ENCODE measurements around the gene AMOT.
"Not testable (repeated sequence)": the region's sequence is repeated elsewhere in the genome, so short reads cannot be mapped to it uniquely, and the experiment has no call there.

AMOT gene, protein sequence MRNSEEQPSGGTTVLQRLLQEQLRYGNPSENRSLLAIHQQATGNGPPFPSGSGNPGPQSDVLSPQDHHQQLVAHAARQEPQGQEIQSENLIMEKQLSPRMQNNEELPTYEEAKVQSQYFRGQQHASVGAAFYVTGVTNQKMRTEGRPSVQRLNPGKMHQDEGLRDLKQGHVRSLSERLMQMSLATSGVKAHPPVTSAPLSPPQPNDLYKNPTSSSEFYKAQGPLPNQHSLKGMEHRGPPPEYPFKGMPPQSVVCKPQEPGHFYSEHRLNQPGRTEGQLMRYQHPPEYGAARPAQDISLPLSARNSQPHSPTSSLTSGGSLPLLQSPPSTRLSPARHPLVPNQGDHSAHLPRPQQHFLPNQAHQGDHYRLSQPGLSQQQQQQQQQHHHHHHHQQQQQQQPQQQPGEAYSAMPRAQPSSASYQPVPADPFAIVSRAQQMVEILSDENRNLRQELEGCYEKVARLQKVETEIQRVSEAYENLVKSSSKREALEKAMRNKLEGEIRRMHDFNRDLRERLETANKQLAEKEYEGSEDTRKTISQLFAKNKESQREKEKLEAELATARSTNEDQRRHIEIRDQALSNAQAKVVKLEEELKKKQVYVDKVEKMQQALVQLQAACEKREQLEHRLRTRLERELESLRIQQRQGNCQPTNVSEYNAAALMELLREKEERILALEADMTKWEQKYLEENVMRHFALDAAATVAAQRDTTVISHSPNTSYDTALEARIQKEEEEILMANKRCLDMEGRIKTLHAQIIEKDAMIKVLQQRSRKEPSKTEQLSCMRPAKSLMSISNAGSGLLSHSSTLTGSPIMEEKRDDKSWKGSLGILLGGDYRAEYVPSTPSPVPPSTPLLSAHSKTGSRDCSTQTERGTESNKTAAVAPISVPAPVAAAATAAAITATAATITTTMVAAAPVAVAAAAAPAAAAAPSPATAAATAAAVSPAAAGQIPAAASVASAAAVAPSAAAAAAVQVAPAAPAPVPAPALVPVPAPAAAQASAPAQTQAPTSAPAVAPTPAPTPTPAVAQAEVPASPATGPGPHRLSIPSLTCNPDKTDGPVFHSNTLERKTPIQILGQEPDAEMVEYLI

DNA sequence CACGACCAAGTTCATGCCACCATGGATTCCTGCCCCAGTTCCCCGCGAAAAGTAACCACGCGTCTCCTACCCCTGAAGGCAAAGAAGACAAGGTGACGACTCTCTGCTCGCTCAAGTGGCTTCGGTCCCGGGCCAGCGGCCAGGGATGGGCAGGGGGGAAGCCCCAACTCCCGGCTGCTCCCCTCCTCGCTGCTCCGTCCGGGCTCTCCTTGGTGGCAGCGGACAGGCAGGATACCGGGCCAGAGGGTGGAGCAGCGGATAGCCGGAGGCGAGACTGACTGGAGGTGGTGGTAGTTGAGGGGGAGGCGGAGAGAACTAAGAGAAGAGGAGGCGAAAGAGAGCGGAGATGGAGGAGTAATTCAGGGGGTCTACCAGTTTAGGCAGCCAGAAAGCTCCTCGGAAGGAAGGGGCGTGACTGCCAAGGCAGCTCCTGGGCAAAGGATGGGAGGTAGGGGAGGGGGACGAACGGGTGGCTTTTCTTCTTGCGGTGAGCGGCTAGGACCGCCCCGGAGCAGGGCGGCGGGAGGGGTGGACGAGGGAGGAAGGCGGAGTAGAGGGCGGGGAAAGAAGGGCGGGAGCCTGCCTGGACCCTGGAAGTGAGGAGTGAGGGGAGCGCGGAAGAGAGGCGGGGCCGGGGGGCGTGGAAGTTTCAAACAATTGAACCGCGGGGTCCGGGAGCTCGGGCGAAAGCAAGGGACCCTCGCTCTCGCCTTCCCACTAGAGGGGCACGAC, at the start of gene AMOT:
AMOT (minus strand) TSS at position 450 of the 732 bp plus-strand sequence. CDS start 17,705 bp downstream, outside the sequence.
- DNase-seq, result peak; percentile 73

DNA sequence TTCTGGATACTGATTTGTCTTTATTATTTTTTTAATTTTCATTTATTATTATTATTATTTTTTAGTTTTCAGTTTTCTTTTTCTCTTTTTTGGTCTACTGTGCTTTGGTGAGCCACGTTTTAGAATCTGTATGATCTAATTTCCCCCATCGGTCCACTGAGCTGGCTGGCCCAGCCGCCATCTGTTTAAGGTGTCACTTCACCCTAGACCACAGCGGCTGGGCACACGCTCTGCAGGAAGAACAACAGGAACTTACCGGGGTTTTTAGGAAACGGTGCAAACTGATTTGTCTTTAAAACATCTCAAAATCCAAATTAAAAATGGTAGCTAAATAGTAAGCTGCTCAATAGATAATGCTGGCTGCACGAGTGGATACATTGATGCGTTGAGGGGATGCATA, 48.8 kb upstream of the AMOT start:
- DNase-seq, result no peak

DNA sequence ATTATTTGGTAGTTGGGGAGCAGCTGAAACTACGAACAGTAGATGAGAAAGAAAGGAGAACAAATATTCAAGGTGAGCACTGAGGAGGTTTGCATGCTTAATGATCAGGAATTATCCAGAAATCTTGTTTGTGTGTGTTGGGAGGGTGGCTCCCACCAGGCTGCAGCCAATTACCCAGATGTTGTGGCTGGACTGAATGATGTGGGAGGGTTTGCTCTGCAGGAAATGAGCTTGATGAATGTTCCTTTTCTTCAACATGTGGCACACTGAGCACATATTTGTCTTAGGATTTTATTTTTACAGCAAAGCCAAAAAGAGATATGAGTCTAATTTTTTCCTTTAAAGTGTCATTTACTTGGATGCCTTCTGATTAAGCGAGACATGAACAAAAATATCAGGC, 48.3 kb upstream of the AMOT start:
- DNase-seq, result no peak

DNA sequence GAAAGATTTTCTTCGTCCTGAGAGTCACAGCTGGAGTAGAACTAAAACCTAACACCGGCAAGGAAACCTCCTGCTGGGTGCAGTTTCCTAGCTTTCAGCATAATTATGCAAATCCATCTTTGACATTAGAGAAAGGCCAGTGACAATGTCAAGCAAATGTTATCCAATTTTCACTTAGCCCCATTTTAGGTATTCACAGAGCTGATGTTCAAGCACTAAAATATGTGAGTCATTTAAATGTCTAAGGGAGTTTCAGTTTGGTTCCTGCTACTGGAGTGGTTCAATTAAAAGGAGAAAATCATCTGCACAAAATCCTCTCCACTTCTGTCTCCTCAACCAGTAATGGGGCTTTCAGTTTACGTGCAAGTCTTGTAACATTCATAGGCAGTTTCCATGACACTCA, 37.1 kb upstream of the AMOT start:
- DNase-seq, result no peak

DNA sequence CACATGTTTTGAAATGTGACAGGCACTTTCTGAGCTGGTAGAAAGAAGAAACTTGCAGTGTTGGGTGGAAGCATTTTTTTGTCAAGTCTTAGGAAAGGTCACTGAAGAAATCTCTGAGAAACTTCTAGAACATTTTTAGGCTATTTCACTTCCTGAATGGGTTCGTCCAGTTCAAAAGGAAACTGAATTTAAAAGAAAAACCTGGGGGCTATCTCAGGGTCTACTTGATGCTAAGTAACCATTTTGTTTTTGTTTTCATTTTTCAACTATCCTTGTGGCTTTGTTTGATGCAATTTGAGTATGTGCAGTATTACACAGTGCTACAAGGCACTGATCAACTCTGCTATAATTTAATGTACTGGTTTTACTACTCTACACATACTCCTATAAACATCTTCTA, 34.0 kb upstream of the AMOT start:
- DNase-seq, result no peak

DNA sequence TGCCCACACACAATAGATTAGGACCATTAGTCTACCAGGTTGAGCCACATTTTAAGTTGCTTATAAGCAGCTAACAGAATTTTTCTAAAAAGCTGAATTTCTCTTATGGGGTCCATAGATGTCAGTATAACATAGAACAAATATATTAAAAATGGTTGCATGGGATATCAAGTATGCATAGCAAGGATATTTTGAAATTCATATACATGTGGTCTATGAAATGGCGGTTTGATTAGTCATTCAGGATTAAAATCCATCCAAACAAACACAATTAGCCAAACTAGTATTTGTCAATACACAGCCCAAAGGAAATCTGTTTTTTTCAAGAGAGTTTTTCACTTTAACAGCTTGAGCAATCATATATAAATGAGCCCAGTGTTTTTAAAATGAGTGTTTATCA, 33.5 kb upstream of the AMOT start:
- DNase-seq, result peak; percentile 20

DNA sequence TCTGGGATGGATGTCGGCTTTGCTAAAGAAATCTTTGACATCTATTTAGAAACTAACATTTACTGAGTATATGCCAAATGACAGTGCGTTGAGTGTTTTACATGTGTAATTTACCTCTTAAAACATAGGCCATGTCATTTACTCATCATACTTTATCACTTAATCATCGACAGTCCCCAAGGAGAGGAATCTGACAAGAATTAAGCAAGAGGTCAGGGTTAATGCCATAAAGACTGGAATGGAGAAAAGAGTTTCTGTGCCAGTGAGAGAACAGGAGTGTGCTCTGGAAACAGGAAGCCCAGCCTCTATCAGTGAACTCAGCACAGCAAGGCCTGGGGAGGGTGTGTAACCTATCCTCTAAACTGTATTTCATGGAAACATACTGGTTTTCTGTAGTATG, 28.0 kb upstream of the AMOT start:
- DNase-seq, result no peak

DNA sequence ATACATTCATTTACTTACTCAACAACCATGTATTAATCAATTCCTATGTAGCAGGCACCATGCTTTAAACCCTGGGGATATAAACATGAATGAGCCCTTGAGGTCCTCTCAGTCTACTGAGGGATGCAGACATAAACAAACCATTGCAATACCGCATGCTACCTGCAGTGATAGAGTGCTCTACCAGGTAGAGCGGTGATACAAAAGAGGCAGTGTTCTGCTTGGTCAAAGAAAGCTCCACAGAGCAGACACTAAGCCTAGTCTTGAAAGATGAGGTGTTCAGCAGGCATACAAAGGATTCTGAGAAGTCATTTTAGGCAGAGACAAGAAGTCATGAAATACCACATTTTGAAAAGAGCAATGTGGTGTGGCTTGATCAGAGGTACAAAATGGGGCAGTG, 26.9 kb upstream of the AMOT start:
- peak; percentile 2 for DNase-seq

DNA sequence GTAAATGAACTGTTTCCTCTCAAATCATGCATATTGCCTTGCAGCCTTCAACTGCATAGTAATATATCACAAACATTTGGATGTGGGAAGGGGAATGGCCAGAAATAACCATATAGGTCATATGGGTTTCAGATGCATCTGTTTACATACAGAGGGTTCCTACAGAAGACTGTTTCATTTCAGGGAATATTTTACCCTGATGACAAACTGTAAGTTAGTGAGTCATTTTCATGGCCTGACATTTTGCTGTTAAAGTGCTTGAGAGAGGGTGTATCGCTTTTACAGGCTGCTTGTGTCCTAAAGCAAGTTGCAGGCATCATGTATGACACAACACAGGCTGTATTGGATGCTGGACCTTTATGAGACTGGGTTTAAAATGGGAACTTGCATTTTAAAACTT, 25.5 kb upstream of the AMOT start:
- no peak for DNase-seq

DNA sequence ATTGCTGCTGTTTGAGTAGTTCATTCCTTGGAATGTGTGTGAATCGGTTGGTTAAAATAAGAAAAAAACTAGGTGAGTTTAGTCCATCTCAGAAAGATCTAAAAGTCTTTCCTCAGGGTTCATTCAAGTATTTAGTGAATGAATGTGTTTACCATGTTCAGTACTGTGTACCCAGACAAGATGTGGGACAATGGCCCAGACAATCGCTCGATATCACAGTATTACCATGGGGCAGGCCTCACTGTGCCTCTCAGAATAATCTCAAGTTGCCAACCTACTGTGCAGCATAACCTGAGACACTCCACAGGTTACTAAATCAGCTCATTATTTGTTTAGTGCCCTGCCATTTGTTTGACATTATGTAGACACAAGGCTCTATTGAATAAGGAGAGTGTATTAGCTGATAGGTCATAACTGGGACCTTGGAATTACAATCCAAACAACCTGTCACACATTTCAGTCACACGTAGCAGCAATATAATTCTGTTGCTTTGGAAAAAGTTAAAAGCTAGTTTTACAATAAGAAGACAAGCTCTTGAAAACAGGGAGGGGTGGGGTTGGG, 24.9 kb upstream of the AMOT start:
- no peak for DNase-seq

DNA sequence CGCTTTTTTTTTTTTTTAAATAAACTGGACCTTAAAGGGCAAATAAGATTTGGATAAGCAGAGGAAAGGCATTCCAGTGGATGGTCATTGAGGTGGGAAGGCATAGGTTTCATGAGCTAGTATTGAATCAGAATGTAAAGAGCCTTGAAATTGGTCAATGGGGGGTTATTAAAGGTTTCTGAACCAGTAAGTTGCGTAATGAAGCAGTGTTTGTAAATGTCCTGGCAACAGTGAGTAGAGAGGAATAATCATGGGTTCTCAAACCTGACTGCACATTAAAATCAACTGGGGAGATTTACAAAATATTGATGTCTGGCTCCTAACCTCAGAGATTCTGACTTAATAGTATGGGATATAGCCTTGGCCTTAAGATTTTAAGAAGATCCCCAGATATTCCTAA, 23.2 kb upstream of the AMOT start:
- no peak for DNase-seq

DNA sequence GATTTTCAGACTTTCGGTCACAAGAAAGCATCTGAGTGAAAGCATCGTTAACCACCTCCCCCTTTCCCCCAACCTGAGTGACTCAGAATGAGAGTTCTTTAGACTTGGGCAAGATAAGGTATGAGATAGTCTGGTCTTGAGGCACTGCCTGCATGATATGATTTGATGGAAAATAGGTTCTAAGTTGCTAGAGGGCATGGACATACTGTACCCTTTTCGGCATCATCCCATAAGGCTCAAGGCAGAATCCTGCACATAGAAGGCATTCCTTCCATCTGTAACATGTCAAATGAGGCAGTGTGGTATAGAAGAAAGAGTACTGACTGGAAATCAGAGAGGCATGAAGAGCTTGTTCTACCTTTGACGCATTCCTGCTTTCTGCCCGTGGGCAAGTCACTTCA, 16.8 kb upstream of the AMOT start:
- no peak for DNase-seq

DNA sequence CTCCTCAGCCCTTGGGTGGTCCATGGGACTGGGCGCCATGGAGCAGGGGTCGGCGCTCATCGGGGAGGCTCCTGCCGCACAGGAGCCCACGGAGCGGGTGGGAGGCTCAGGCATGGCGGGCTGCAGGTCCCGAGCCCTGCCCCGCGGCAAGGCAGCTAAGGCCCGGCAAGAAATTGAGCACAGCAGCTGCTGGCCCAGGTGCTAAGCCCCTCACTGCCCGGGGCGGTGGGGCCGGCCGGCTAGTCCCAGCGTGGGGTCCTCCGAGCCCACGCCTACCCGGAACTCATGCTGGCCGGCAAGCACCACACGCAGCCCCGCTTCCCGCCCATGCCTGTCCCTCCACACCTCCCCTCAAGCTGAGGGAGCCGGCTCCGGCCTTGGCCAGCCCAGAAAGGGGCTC, 14.3 kb upstream of the AMOT start:
- not testable (repeated sequence) for DNase-seq

DNA sequence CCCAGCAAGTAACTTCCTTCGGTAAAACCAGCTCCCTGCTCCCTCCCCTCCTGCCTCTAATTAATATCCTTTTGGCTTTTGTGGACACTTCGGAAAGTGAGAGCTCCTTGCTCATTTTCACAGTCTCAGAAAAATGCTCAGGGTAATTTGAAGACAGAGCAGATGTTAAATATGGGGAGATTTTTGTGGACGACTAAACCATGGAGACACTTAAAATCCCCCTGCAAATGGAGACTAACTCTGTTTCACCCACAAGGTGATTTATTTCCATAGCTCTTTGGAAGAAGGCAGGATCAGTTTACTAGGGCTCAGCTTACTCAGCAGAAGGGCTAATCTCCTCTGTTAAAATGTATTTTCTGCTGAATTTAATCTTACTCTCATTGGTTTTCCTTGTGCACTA, 12.2 kb upstream of the AMOT start:
- DNase-seq, result peak; percentile 67

DNA sequence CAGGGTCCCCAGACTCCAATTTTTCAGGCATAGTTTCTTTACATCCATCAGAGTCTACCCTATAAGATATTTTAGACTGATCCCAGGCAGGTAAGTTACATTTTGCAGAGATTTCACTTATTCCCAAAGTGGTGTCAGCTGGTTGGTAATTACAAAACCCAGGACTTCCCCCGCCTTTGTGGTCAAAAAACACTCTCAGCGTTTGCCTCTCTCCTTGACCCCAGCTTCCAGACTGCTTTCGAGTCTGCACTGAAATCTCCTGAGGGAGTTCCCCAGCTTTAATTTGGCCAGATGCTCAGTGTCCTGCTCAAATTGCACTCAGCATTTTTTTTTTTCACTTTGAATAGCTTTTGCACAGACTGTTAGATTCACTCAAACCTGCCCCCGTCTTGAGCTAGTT, 11.2 kb upstream of the AMOT start:
- DNase-seq, result peak; percentile 78

DNA sequence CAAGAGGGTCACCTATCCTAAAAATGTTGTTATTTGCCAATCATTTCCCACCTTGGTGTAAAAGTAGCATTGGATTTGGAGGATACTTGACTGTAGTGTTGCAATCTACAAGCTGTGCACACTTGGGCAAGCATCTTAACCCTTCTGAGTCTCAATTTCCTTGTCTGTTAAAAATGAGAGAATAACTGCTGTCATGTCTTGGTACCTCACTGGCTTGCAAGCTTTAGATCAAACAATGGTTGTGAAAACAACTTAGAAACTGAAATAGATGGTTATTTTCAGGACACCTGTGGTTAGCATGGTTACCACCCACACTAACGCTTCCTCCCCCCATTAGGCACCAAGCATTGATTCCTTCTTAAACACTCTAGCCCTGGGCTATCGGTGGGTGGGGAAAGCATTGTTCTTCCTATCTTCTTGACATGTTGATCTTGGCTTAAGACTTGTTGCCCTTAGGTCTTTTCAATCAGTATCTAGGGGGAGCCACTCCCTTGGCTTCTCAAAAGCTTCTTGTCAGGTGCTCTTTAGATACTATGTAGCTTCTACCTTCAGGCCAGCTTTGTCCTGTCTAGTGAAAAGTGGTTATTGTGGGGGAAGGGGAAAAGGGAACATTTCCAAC, 10.6 kb upstream of the AMOT start:
- no peak for DNase-seq

DNA sequence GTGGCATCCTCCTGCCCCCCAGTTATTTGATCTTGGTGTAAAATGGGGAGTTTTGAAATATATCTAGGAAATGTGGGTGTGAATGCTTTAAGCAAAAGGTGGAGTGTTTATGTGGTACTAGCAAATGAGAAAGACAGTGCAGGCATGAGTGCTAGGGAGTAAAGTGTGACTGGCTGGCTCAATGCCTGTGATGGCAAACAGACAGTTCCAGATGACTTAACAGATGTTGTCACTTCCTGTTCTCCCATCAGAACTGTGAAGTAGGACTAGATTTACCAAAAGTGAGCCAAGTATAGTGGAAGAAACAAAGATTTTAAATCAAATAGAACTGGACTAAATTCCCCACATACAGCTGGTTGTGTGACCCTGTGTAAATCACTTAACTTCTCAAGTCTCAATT, 8.4 kb upstream of the AMOT start:
- peak; percentile 16 for DNase-seq

DNA sequence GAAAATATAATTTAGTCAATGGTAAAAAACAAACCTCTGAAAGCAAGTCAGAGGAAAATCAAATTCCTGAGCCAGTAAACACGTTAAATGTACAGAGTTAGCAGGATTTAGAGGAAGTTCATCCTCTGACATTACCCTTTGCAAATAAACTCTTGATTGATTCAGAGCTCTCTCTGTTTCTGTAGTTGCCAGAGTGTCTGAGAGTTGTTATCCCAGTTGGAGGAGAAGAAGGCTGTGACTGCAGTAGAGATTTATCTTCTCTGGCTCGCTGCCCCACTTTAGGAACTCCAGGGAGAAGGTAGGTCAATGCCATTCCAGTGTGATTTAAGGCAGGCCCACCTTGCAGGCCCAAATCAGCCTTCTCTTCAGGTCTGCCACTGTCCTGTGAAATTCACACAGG, 6.2 kb upstream of the AMOT start:
- no peak for DNase-seq

DNA sequence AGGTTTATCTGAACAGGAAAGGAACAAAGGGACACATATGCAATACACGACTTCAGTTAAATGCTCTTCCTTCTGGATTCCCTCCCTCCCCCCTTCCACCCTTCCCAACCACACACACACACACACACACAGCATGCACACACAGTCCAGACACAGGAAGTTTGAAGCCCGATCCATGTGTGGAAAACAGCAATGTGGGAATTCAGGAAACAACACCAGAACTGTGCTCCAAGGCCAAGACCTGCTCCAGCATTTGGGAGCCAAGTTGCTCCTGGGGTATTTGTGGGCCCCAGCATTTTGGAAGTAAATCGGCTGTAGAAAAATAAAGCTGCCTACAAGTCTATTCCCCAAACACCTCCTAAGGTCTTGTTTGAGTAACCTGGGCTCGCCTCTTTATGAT, 5.6 kb upstream of the AMOT start:
- no peak for DNase-seq

DNA sequence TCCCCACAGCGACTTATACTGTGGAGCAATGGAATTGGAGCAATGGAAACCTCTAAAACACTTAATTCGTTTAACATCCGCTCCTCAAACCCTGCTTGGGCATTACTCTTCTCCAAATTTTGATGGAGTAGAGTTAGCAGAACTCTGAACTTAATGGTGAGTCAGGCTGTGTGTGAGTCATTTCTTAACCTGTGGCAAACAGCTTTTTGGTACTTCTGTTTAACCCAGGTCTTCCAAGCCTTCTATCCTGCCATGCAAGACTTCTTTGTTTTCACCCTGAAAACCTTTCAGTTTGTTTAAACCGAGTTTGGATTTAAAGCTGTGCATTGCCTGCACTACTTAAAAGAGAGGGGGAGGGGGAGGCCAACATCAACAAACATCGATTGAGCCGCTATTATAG, 3.6 kb upstream of the AMOT start:
- DNase-seq, result no peak

DNA sequence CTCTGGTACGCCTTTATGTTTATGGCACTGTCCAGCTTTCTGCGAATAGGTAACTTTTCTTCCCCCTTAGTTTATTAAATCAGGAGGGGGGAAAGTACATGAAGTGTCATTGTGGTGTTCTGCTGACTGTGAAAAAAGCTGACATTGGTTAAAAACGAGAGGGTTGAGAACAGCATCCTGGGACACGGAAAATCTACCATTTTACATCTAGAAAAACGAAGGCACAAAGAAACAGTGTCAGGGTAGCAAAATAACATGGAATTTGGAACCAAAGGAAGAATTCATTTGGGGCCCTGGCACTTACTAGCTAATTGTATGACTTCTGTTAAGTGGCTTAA, 1.2 kb upstream of the AMOT start:
- DNase-seq, result no peak

DNA sequence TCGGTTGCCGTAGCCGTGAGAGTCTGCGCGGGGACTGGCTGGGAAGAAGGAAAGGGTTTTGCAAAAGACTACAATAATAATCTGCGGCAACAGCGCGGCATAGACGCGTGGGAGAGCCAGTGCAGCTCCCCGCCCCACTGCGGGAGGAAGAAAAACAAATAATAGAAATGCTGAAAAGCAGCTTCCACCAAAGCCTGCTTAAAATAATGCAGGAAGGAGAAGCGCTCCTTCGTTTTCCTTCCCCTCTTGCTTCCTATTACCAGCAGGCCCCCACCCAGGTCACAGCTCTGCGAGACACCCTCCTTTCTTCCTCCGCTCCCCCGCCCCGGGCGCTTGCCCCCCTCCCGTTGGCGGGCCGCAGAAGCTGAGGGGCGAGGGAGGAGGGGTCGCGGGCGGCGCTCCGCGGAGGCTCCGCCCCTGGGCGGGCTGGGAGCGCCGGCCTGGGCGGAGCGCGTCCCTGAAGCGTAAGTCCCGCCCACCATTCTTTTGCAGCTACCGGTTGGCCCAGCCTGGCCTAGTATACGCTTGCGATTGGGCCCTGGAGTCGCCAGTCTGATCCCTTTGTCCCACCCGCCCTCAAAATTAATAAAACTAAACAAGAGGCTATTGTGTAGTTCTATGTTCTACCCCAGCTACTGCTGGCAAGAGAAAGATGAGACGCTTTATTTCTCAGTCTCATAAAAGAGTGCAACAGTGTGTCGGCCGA, 636 bp upstream of the AMOT start:
- DNase-seq, result peak; percentile 82
